Measurements from ENCODE around the gene SH3RF2.

Gene SH3RF2

GRCh38 chr5:146050086-146050485 lies 113.7 kb downstream of the SH3RF2 start:
- no peak for DNase-seq

GRCh38 chr5:146051678-146052077 lies 115.3 kb downstream of the SH3RF2 start:
- no peak for DNase-seq

- DNase-seq, result no peak
These were observed 116.4 kb downstream of the SH3RF2 start for GRCh38 chr5:146052780-146053179.

GRCh38 chr5:146055432-146055831 lies 119.1 kb downstream of the SH3RF2 start:
- no peak for DNase-seq

- no peak for DNase-seq
These were observed 123.3 kb downstream of the SH3RF2 start for GRCh38 chr5:146059460-146060220.

GRCh38 chr5:146060221-146060585 lies 123.8 kb downstream of the SH3RF2 start:
- no peak for DNase-seq

GRCh38 chr5:146066968-146067367 lies 130.6 kb downstream of the SH3RF2 start:
- DNase-seq, result no peak

- DNase-seq, result no peak
These were observed 131.8 kb downstream of the SH3RF2 start for GRCh38 chr5:146068206-146068605.

- no peak for DNase-seq
These were observed 132.8 kb downstream of the SH3RF2 start for GRCh38 chr5:146068977-146069779.

- DNase-seq, result no peak
These were observed 133.4 kb downstream of the SH3RF2 start for GRCh38 chr5:146069780-146070099.

GRCh38 chr5:146070746-146071145 lies 134.4 kb downstream of the SH3RF2 start:
- no peak for DNase-seq

- no peak for DNase-seq
These were observed 134.8 kb downstream of the SH3RF2 start for GRCh38 chr5:146071171-146071570.

GRCh38 chr5:146072595-146072994 lies 136.2 kb downstream of the SH3RF2 start:
- DNase-seq, result no peak

- DNase-seq, result no peak
These were observed 137.0 kb downstream of the SH3RF2 start for GRCh38 chr5:146073239-146073900.

- DNase-seq, result no peak
These were observed 139.7 kb downstream of the SH3RF2 start for GRCh38 chr5:146076028-146076427.

- DNase-seq, result no peak
These were observed 140.1 kb downstream of the SH3RF2 start for GRCh38 chr5:146076455-146076854.

- no peak for DNase-seq
These were observed 142.2 kb downstream of the SH3RF2 start for GRCh38 chr5:146078566-146078965.

GRCh38 chr5:146079695-146080373 lies 143.5 kb downstream of the SH3RF2 start:
- DNase-seq, result no peak

- DNase-seq, result no peak
These were observed 145.2 kb downstream of the SH3RF2 start for GRCh38 chr5:146081556-146081955.

- DNase-seq, result no peak
These were observed 146.4 kb downstream of the SH3RF2 start for GRCh38 chr5:146082798-146083197.

GRCh38 chr5:146084376-146084775 lies 148.0 kb downstream of the SH3RF2 start:
- DNase-seq, result no peak

GRCh38 chr5:146088098-146088497 lies 151.7 kb downstream of the SH3RF2 start:
- no peak for DNase-seq

GRCh38 chr5:146089287-146089686 lies 152.9 kb downstream of the SH3RF2 start:
- no peak for DNase-seq
